ENCODE data around the gene CHD9NB.

Gene CHD9NB

GRCh38 chr16:53052519-53053501, at the start of gene CHD9NB:
TSS of gene CHD9NB (minus strand) at chr16:53052897. CDS start at chr16:53044158, 8,739 bp downstream.
- no peak for DNase-seq

- no peak for DNase-seq
Measured at GRCh38 chr16:53100889-53101288, 48.2 kb upstream of the CHD9NB start.

GRCh38 chr16:53100131-53100748, 47.5 kb upstream of the CHD9NB start:
- DNase-seq: no peak

GRCh38 chr16:53099318-53100130, 46.8 kb upstream of the CHD9NB start:
- DNase-seq: peak; percentile 73

- peak; percentile 47 for DNase-seq
Measured at GRCh38 chr16:53098526-53099317, 46.0 kb upstream of the CHD9NB start.

GRCh38 chr16:53097190-53097589, 44.5 kb upstream of the CHD9NB start:
- DNase-seq: no peak

GRCh38 chr16:53094013-53094630, 41.4 kb upstream of the CHD9NB start:
- peak; percentile 47 for DNase-seq

GRCh38 chr16:53093162-53093744, 40.6 kb upstream of the CHD9NB start:
- DNase-seq: no peak

- no peak for DNase-seq
Measured at GRCh38 chr16:53092284-53092683, 39.6 kb upstream of the CHD9NB start.

GRCh38 chr16:53091466-53092211, 38.9 kb upstream of the CHD9NB start:
- no peak for DNase-seq

- no peak for DNase-seq
Measured at GRCh38 chr16:53090591-53091411, 38.1 kb upstream of the CHD9NB start.

GRCh38 chr16:53090286-53090590, 37.5 kb upstream of the CHD9NB start:
- DNase-seq: no peak

GRCh38 chr16:53089434-53090285, 37.0 kb upstream of the CHD9NB start:
- DNase-seq: no peak

GRCh38 chr16:53087101-53087500, 34.4 kb upstream of the CHD9NB start:
- no peak for DNase-seq

GRCh38 chr16:53085931-53086421, 33.3 kb upstream of the CHD9NB start:
- DNase-seq: no peak

- no peak for DNase-seq
Measured at GRCh38 chr16:53085369-53085843, 32.7 kb upstream of the CHD9NB start.

GRCh38 chr16:53084746-53085334, 32.1 kb upstream of the CHD9NB start:
- DNase-seq: no peak

GRCh38 chr16:53084141-53084541, 31.4 kb upstream of the CHD9NB start:
- DNase-seq: no peak

All from CD4-positive, alpha-beta T cell treated with Interleukin-17A for 4 hours (primary cell).